Hepatocyte (in vitro differentiated cells): ENCODE results near the gene UPK3A. TPM values are rescaled to one million over a fixed set of nuclear protein-coding genes. Genes with fewer than 3 reads are reported as not detected.

Source experiments
- DNase-seq: peaks from one replicate; pipeline ENCODE4 v3.0.0-alpha.2; 2016; ENCODE audit warnings: low spot score
- H2AFZ ChIP-seq: fragments of 200-600 bp; sonication (generic); 2 replicates; pipeline ENCODE4 v1.6.0; 2016; ENCODE audit warnings: antibody characterized with exemption, mild to moderate bottlenecking
- H3K27ac ChIP-seq: fragments of 200-600 bp; sonication (generic); 2 replicates; pipeline ENCODE4 v1.5.1; 2016; ENCODE audit warnings: mild to moderate bottlenecking
- H3K27me3 ChIP-seq: fragments of 200-600 bp; sonication (generic); 2 replicates; pipeline ENCODE4 v1.6.1; 2016
- H3K36me3 ChIP-seq: fragments of 200-600 bp; sonication (generic); replicated peaks from 2 replicates; pipeline ENCODE4 v1.5.1; 2016; ENCODE audit warnings: low read depth; ENCODE audit not compliant: insufficient read depth
- H3K4me1 ChIP-seq: fragments of 200-600 bp; sonication (generic); 2 replicates; pipeline ENCODE4 v1.5.1; 2016; ENCODE audit warnings: mild to moderate bottlenecking, moderate library complexity; ENCODE audit not compliant: insufficient read depth
- H3K4me2 ChIP-seq: fragments of 200-600 bp; sonication (generic); 2 replicates; pipeline ENCODE4 v1.6.0; 2016
- H3K4me3 ChIP-seq: fragments of 200-600 bp; sonication (generic); 2 replicates; pipeline ENCODE4 v1.5.1; 2016; ENCODE audit warnings: mild to moderate bottlenecking
- H3K79me2 ChIP-seq: fragments of 200-600 bp; sonication (generic); 2 replicates; pipeline ENCODE4 v1.6.0; 2017; ENCODE audit warnings: mild to moderate bottlenecking
- H3K9me2 ChIP-seq: fragments of 200-600 bp; sonication (generic); replicated peaks from 2 replicates; pipeline ENCODE4 v1.6.0; 2017; ENCODE audit warnings: mild to moderate bottlenecking; ENCODE audit not compliant: insufficient read depth
- H3K9me3 ChIP-seq: fragments of 200-600 bp; sonication (generic); 2 replicates; pipeline ENCODE4 v1.5.1; 2016; ENCODE audit warnings: low read depth, mild to moderate bottlenecking
- H4K20me1 ChIP-seq: fragments of 200-600 bp; sonication (generic); 2 replicates; pipeline ENCODE4 v1.6.0; 2016; ENCODE audit warnings: mild to moderate bottlenecking; ENCODE audit not compliant: insufficient read depth, poor library complexity, severe bottlenecking
- CTCF ChIP-seq: fragments of 200-600 bp; sonication (generic); IDR thresholded peaks from 2 replicates; pipeline ENCODE4 v1.5.1; 2016; ENCODE audit warnings: antibody characterized with exemption, mild to moderate bottlenecking; ENCODE audit not compliant: poor library complexity
- EZH2 ChIP-seq: fragments of 200-600 bp; sonication (generic); IDR thresholded peaks from 2 replicates; pipeline ENCODE4 v1.6.1; 2016; ENCODE audit warnings: antibody characterized with exemption, mild to moderate bottlenecking, borderline replicate concordance
- EZH2phosphoT487 ChIP-seq: fragments of 200-600 bp; sonication (generic); IDR thresholded peaks from one replicate; pipeline ENCODE4 v1.6.1; 2018; ENCODE audit warnings: antibody characterized with exemption, mild to moderate bottlenecking, low read depth, moderate library complexity; ENCODE audit not compliant: unreplicated experiment, severe bottlenecking
- WGBS: methylation state at CpG from one replicate; pipeline ENCODE4 v1.1.6; 2016; ENCODE audit warnings: low lambda C conversion rate; ENCODE audit errors: missing lambda C conversion rate; 5-methylcytosine and 5-hydroxymethylcytosine counted together
- polyA plus RNA-seq: library from polyadenylated mRNA; unstranded; fragments of >200 nt; fragmentation: Nextera tagmentation; extraction: Ambion mirVana; gene quantifications from 2 replicates; pipeline ENCODE4 v1.2.1, GENCODE V29; 2016
- total RNA-seq: library from RNA; depleted of rRNA; stranded (reverse); fragments of >200 nt; gene quantifications from 2 replicates; pipeline ENCODE4 v1.2.3, GENCODE V29; 2014

The UPK3A gene
- total and polyA plus RNA-seq, 2 experiments from 2014 or later: 14.9 to 41.8 TPM

- Histone ChIP-seq H3K27me3 (no peaks in the 10 kb centered on the region), H3K9me3 (no peaks in the 10 kb centered on the region), H3K79me2 (peaks cover 76% of the 10 kb centered on the region), H2AFZ (no peak overlapping the region), H3K4me2 (no peak overlapping the region), H3K27ac (no peak overlapping the region), H3K9me2 (no peaks in the 10 kb centered on the region), H3K4me1 (peaks cover 31% of the 10 kb centered on the region), H4K20me1 (no peaks in the 10 kb centered on the region), H3K36me3 (no peaks in the 10 kb centered on the region), H3K4me3 (no peak overlapping the region)
- TF ChIP-seq CTCF: no peak
- no peak for TF ChIP-seq EZH2
- TF ChIP-seq EZH2phosphoT487: no peak
- DNase-seq: no peak
- 89% methylated on average over 12 of the region's 12 CpGs for WGBS
Measured at GRCh38 chr22:45321827-45322226, 37.1 kb downstream of the UPK3A start.

- TF ChIP-seq EZH2phosphoT487 (no peak), EZH2 (no peak), CTCF (no peak)
- Histone ChIP-seq H2AFZ (no peak overlapping the region), H3K4me3 (no peak overlapping the region), H3K27ac (no peak overlapping the region), H3K4me2 (no peak overlapping the region), H3K4me1 (peaks cover 22% of the 10 kb centered on the region), H3K36me3 (no peaks in the 10 kb centered on the region), H3K9me3 (no peaks in the 10 kb centered on the region), H3K79me2 (peaks cover 64% of the 10 kb centered on the region), H3K27me3 (no peaks in the 10 kb centered on the region), H4K20me1 (no peaks in the 10 kb centered on the region), H3K9me2 (no peaks in the 10 kb centered on the region)
- WGBS: 93% methylated on average over 24 of the region's 24 CpGs
- no peak for DNase-seq
Measured at GRCh38 chr22:45322873-45323525, 38.2 kb downstream of the UPK3A start.

- H3K27ac ChIP-seq: no peak overlapping the region
- H3K9me3 ChIP-seq: no peaks in the 10 kb centered on the region
- no peak for DNase-seq
- H3K79me2 ChIP-seq: peaks cover 61% of the 10 kb centered on the region
- TF ChIP-seq CTCF: no peak
- TF ChIP-seq EZH2: no peak
- TF ChIP-seq EZH2phosphoT487: no peak
- no peaks in the 10 kb centered on the region for H3K27me3 ChIP-seq
- H3K9me2 ChIP-seq: no peaks in the 10 kb centered on the region
- H4K20me1 ChIP-seq: no peaks in the 10 kb centered on the region
- H3K4me2 ChIP-seq: no peak overlapping the region
- H3K36me3 ChIP-seq: no peaks in the 10 kb centered on the region
- WGBS: 96% methylated on average over 7 of the region's 7 CpGs
- no peak overlapping the region for H2AFZ ChIP-seq
- H3K4me3 ChIP-seq: no peak overlapping the region
- peaks cover 17% of the 10 kb centered on the region for H3K4me1 ChIP-seq
Measured at GRCh38 chr22:45323695-45324094, 38.9 kb downstream of the UPK3A start.
